Measurements from ENCODE around the gene DLX1.

DNA sequence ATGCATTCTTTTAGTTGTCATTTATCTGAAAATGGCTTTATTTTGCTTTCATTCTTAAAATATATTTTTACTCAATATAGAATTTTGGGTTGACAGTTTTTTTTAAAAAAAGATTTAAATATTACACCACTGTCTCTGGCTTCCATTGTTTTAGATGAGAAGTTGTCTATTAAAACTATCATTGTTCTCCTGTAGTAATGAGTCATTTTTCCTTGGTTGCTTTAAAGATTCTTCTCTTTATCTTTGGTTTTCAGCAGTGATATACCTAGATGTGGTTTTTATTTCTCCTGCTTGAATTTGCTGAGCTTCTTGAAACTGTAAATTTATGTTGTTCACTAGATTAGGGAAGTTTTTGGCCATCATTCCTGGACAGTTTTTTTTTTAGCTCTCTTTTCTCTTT lies 44.1 kb downstream of the DLX1 start:
- no peak for TF ChIP-seq POLR2A (IDR thresholded peaks at IDR 0.05; ENCODE audit: low read depth, low read length)
- no peak for TF ChIP-seq TAF1 (IDR thresholded peaks at IDR 0.05; ENCODE audit: low read depth, low read length)
